ENCODE results near the gene EFR3B.

GRCh38 chr2:25188405-25188804, 146.5 kb downstream of the EFR3B start:
- TF ChIP-seq CTCF (IDR thresholded peaks at IDR 0.05; ENCODE audit: low read depth, low read length), result no peak
- TF ChIP-seq POLR2A (IDR thresholded peaks at IDR 0.05; ENCODE audit: extremely low read depth, insufficient read length), result no peak
- no peak for TF ChIP-seq MAX (IDR thresholded peaks at IDR 0.05; ENCODE audit: low read depth, low read length)

Data from NB4 (cell line).